Activated CD4-positive, alpha-beta T cell treated with anti-CD3 and anti-CD28 coated beads, Interleukin-2, amount 50 U/mL, for 48 hours (primary cell): ENCODE data around the gene DYNLT4.
A peak's percentile ranks its signal among the peaks of the same experiment; 100 is the strongest.
"Not testable (repeated sequence)": the region's sequence is repeated elsewhere in the genome, so short reads cannot be mapped to it uniquely, and the experiment has no call there.

ENCODE experiments used
- DNase-seq, 2 experiments: peaks; one replicate each; pipeline ENCODE4 v3.0.0-alpha.2; 2020

DYNLT4 gene

DNA sequence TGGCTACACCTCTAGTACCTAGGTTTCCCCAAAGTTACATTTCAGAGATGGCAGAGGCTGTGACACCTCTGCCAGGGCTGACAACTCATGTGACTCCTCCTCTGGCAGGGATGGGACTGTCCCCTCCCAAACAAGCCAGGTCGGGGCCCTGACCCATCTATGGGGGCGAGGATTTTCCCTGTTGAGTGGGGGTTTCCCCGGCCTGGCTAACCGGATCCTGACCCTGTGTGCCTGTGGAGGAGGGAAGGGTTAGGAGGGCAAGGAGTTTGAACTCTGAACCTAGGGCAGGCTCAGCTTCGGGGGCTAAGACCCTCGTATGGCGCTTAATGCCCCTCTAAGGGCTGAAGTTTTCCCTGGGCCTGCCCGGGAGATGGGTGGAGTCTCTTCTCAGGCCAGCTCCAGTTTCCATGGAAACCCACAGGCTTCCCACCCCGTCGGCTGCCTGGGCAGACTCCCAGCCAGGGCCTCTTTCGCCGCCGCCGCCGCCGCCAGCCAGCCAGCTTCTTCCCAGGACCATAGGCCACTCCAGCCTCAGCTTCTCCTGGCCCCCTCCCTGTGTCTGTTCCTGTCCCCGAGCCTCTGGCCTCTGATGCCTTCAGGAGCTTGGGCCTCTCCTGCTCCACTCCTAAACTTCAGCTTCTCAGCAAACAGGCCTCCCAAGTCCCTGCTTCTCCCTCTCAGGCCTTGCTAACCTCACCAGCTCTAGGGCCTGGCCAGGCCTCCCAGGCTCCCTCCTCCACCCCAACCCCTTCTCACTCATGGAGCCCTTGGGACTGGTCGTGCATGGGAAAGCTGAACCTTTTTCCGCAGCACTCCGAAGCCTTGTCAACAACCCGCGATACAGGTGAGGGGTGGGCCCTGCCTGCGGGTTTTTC, 1.1 kb upstream of the DYNLT4 start, which contains the start of gene BTBD19:
Gene BTBD19, plus strand, starts transcription at position 461 of the 875 bp plus-strand sequence. Its CDS starts 298 bp downstream, at position 759.
- peak; percentile 89 to 91 for DNase-seq

DNA sequence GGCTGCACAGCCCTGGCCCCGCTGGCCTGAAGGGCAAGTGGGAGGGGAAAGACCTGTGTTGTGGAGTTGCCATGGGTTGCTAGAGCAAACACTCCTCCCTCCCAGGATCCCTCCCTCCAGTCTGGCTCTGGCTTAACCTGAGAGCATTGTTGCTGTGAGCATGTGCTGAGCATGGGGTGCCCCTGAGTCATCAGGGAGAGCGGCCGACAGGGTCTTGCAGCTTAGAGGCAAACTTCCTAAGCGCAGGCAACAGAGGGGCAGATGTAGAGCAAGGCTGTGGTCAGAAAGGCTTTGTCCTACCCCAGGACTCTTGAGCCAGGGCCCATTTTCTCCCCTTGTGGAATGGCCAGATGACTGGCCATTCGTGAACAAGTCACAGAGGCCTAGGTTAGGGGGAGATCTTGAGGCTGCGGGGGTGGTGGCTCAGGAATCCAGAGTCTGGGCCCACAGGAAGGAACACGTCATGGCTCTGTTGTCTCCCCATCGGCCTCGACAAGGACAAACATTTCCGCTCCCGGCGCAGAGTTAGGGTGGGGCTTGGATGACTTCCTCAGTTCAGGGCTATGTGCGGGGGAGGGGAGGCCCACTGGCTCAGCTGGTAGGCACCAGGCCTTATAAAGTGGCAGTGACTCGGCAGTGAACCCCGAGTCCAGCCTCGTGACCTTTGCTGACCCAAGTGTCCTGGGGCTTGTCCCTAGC, 362 bp upstream of the DYNLT4 start:
- DNase-seq, result peak; percentile 92 to 96

DNA sequence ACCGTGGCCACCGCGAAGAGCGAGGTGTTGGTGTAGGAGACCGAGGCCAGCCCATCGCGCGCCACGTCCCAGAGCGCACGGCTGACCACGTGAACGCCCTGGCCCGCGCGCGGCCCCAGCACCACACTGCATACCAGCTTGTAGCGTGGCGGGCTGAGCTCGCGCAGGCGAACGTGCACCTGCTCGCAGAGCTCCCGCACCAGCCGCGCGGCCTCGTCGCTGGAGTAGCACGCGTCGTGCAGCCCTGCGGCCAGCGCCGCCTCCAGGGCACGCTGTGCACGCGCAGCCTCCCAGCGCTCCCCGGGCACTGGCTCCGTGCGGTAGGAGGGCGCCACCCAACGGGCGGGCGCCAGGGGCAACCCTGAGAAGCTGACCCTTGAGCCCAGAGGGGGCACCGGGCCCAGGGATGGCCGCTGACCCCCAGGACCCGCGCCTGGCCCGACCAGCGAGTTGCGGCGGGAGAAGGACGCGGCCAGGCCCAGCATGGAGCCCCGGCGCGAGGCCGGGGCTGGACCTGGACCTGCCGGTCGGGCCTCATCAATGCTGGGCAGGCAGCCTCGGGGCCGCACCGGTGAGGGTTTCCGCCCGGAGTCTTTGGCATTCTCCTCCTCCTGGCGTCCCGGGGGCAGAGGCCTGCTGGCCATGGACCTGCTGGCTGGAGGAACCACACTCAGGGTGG, 987 bp downstream of the DYNLT4 start:
- DNase-seq, result no peak

DNA sequence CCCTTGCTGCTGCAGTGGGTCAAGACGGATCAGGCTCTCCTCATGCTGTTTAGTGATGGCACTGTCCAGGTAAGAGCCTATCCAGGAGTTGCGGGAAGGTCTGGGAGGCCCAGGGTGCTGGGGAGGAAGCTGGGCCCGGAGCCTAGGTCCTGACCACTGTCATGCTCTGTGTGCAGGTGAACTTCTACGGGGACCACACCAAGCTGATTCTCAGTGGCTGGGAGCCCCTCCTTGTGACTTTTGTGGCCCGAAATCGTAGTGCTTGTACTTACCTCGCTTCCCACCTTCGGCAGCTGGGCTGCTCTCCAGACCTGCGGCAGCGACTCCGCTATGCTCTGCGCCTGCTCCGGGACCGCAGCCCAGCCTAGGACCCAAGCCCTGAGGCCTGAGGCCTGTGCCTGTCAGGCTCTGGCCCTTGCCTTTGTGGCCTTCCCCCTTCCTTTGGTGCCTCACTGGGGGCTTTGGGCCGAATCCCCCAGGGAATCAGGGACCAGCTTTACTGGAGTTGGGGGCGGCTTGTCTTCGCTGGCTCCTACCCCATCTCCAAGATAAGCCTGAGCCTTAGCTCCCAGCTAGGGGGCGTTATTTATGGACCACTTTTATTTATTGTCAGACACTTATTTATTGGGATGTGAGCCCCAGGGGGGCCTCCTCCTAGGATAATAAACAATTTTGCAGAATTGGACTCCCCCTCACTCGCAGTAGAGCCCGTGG, 1.7 kb downstream of the DYNLT4 start:
- no peak for DNase-seq

DNA sequence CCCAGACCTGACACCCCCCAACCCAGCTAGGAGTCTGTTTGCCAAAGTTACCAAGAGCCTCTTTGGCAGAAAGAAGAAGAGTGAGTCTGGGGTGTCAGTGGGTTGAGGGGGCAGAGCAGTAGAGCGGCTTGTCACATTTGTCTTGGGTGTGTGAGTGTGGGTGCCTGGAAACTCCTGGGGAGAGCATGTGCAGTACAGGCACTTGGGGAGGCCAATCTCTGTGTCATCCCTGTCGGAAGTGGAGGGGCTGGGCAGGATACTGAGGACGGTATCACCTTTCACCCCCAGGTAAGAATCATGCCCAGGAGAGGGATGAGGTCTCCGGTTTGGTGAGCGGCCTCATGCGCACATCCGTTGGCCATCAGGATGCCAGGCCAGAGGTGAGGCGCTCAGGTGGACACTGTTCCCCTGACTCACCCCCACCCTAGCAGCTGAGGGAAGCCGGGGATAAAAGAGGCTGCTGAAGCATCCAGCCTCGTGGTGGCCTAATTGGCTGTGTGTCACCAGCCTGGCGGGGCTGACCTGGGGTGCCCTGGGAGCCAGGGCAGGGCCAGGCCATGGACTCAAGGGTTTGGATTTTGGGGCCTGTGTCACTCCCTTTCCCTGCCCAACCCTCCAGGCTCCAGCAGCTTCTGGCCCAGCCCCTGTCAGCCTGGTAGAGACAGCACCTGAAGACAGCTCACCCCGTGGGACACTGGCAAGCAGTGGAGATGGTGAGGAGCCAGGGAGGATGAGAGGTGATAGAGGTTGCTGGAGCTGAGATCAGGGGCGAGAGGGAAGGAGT, 3.6 kb downstream of the DYNLT4 start:
- no peak for DNase-seq

DNA sequence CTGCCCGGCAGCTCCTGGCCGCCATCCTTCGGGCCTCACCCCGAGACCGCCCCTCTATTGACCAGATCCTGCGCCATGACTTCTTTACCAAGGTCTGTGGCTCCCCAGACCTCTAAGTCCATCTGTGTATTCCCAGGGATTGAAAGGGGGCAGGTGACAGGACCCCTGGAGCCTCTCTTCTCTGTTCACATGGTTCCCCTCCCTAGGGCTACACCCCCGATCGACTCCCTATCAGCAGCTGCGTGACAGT, 4.2 kb downstream of the DYNLT4 start:
- DNase-seq, result no peak

DNA sequence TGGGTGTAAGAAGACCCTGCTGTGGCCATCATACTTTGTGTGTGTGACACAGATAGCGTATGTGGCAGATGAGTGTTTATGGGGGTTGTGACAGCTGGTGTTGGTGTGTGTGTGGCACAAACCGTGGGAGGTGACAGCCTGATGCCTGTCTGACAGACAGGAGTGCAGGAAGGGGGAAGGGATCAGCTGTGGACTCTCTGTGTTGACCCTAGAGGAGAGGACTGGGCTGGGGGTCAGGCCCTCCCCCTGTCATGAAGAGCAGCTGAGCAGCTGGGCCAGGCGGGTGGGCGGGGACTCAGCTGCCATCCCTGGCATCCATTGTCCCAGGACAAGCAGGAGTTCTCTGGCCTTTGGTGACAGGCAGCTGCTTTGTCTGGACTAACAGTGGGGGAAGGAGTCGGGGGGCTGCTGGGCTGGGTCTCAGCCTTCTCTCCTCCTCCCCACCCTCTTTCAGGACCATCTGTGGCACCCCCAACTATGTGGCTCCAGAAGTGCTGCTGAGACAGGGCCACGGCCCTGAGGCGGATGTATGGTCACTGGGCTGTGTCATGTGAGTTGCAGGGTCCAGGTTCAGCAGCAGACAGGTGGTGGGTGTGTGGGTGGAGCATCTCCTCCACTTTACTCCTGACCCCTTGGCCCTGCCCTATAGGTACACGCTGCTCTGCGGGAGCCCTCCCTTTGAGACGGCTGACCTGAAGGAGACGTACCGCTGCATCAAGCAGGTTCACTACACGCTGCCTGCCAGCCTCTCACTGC, 4.7 kb downstream of the DYNLT4 start:
- DNase-seq, result no peak

DNA sequence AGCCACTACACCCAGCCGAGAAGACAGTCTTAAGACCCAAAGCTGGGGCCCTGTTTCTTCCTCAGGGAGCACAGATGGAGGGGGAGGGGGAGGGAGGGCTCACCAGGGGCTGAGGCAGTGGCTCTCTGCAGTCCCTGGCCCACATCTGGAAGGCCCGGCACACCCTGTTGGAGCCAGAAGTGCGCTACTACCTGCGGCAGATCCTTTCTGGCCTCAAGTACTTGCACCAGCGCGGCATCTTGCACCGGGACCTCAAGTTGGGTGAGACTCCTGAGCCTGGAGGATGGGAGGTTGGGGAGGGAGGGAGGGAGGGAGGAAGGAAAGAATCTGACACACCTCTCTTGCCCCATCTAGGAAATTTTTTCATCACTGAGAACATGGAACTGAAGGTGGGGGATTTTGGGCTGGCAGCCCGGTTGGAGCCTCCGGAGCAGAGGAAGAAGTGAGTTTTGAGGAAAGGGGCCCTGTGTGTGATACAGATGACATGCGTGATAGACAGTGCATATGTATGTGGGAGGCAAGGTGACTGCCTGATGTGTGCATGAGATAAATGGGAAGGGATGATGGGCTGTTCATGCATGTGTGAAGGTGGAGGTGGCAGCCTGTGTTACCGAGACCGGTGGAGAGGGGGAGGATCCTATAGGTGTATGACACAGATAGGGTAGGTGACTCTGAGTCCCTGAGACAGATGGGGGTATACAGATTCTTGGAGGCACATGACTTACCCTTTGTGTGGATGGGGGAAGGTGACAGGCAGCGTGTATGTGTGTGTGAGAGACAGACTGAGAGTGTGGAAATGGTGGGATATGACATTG, 5.5 kb downstream of the DYNLT4 start:
- DNase-seq, result peak in 1 of 2 experiments; percentile 62

DNA sequence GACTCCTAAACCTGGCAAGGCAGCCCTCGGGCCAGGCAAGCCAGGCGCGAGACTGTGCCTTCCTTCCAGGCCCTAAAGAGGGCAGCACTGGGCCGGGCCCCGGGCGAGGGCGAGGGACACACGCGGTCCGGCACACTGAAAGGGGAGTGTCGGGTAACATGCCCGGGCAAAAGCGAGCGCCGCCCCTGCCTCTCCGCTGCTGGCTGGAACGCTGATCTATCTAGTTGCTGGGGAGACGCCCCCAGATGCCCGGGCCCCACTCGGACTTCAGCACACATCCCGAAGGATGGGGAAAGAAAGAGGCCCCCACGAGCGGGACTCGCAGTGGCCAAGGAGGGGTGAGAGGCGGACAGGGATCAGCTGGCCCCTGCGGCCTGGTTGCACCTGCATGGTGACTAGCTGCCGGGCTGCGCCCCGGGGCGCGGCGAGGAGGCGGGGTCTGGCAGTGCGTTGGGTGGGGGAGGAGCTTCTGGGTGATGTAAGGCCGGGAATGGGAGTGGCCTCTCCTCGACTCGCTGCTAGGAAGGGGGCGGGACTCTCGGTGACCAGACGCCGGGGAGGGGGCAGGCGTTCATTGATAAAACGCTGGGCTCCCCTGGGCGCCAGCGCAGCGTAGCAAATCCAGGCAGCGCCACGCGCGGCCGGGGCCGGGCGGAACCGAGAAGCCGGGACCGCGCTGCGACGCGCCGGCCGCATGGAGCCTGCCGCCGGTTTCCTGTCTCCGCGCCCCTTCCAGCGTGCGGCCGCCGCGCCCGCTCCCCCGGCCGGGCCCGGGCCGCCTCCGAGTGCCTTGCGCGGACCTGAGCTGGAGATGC, 7.2 kb downstream of the DYNLT4 start, which contains the start of gene PLK3:
Gene PLK3, plus strand, starts transcription at position 608 of the 815 bp plus-strand sequence. Its CDS starts 87 bp downstream, at position 695.
- peak; percentile 98 to 99 for DNase-seq

DNA sequence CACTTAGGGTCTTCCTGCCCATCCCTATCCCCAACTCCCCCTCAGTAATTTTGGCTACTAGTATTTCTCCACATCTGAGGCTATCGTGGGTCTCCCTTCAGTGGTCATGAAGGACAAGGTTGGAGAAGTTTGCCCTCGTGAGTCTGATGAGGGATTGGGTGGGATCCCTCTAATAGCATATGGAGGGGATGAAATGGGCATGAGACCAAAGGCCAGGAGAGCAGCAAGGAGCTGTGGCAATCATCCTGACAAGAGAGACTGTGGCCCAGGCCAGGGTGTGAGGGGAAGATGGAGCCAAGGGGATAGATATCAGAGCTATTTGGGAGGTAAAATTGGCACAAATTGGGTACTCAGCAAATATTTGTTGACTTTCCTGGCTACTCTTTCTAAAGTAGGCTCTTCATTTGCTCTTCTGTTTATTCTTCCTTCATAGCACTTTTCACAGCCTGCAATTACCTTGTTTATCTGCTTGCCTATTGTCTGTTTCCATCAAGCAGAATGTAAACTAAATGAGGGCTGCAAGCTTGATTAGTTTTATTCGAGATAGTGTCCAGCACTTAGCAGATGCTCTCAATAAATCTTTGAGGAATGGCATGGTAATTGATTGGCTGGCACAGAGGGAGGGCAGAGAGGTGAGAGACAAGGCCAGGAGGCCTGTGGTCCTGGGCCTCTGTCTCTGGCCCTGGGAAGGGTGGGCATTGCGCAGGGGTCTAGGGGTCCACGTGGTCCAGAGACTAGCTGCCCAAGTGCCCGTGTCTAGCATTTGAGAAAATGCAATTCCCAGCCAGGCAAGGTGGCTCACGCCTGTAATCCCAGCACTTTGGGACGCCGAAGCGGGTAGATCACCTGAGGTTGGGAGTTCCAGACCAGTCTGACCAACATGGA, 8.4 kb downstream of the DYNLT4 start:
- no peak for DNase-seq

DNA sequence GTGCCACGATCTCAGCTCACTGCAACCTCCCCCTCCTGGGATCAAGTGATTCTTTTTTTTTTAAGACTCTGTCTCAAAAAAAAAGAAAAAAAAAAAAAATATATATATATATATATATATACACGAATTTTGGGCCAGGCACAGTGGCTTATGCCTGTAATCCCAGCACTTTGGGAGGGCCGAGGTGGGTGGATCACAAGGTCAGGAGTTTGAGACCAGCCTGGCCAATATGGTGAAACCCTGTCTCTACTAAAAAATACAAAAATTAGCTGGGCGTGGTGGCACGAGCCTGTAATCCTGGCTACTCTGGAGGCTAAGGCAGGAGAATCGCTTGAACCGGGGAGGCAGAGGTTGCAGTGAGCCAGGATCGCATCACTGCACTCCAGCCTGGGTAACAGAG, 9.3 kb downstream of the DYNLT4 start:
- not testable (repeated sequence) for DNase-seq

DNA sequence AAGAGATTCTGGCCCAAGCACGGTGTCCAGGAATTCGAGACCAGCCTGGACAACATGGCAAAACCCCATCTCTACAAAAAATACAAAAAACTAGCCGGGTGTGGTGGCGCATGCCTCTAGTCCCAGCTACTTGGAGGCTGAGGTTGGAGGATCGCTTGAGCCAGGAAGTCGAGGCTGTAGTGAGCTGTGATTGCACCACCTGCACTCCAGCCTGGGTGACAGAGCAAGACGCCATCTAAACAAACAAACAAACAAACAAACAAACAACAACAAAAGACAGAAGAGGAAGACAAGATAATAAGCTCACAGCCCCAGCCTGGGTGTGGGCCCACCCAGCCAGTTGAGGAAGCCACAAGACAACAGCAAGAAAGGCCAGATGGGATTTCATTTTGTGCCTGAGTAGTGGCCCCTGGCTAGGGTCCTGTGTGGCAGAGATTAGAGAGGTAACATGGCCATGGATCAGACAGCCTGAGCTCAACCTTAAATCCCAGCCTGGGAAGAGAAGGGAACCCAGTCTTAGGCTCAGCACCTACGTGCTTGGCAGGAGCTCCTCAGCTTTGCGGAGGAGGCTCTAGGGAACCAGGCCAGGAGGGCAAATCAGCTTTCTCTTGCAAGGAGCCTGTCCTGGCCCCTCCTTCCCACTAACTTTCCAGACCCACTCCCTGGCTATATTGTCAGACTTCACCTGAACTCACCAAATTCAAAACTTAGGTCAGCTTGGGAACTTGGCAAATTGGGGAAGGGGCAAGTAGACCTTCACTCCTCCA, 14.2 kb downstream of the DYNLT4 start:
- peak in 1 of 2 experiments; percentile 0 for DNase-seq

DNA sequence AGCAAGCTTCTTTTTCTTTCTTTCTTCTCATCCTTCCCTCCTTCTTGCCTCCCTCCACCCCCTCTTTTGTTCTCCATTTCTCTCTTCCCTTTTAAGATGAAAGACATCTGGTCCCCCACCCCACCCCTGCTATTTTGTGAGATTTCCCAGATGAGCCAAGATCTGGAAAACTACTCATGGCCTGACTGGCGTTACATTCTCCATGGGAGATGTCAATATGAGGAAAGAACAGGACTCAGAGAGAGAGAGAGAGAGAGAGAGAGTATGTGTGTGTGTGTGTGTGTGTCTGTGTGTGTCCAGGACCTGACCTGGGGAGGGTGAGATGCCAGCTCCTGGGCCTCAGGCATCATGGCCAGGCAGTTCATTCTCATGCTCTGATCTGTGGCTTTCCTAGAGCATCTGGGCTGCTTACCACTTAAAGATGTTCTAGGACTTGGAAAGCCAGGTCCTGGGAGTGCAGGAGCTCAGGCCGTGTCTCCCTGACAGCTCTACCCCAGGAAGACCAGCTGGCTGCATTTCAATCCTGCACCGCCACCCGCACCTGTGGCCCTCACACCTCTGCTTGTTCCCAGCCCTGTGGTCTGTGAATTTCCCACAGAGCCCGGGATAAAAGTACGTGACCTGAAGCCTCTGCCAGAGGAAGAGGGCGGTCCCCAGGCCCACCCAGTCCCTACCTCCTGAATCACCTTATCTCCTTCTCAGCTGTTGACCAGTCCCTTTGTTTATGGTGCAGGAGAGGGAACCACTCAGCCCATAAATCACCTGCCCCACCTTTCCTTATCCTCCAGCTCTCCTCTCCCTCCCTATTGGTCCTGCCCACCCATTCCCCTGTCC, 16.0 kb downstream of the DYNLT4 start:
- no peak for DNase-seq

DNA sequence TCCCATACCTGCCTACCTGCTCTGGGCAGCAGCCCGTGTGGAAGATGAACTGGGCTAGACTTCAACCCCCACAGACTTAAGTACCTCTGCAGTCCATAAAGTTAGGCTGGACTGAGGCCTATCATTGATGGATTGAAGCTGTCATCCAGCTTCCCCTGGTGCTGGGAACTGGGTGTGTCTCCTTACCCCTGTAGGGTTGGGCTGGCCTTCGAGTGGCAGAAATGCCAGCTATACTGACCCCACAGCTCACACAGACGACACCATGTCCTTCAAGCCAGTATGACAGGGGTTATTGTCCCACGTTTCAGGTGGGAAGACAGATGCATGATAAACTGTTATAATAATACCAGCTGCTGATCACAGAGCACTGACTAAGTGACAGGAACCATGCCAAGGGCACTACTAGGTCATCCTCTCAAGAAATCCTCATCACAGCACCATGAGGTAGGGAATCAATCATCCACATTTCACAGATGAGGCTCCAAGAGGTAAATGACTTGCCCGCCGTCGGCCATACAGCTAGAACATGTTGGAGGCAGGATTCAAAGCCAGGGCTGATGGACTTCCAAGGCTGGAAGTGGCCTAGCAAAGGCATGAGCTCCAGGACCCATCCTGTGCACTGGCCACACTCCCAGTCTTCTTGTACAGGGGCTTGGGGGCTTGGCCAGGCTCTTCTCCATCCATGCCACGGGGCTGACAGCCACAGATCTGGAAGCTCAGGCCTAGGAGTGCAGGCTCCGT, 18.9 kb downstream of the DYNLT4 start, which contains the start of gene BEST4:
Gene BEST4, minus strand, starts transcription at position 51 of the 741 bp plus-strand sequence. CDS start 465 bp downstream, outside the sequence.
- no peak for DNase-seq

DNA sequence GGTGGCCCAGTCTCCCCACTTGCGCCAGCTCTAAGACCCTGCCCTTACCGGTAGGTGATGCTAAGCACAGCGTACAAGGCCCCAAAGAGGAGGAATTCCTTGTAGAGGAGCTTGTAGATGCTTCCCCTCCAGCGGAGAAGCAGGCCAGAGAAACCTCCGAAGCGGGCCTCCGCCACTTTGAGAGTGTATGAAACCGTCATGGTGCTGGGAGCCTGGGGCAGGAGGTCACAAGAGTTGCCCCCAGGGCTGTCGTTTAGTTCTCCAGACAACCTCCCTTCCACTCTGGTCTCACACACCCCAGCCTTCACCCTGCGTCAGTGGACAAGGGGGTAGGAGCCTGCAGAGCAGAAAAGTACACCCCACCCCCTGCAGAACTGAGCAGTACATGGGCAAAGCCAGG, 19.6 kb downstream of the DYNLT4 start:
- DNase-seq, result no peak
